ENCODE data around the gene KLHL24. TPM values are rescaled to one million over a fixed set of nuclear protein-coding genes. Genes with fewer than 3 reads are reported as not detected.

KLHL24 gene
- total RNA-seq, 4 donors from 2014 or later, result 46.5 to 102 (median 58.8) TPM

- 89% methylated on average over 7 of the region's 7 CpGs for WGBS
- Histone ChIP-seq H3K9me3 (no peaks in the 10 kb centered on the region), H3K4me3 (no peak overlapping the region), H3K36me3 (peaks cover 65% of the 10 kb centered on the region), H3K4me1 (no peaks in the 10 kb centered on the region), H3K27me3 (no peaks in the 10 kb centered on the region), H3K27ac (no peak overlapping the region)
- no peak for DNase-seq (ENCODE audit: low spot score in 2 of 2)
- TF ChIP-seq EP300 (IDR thresholded peaks at IDR 0.05) (no peak), POLR2A (IDR thresholded peaks at IDR 0.05) (no peak), POLR2AphosphoS5 (IDR thresholded peaks at IDR 0.05) (no peak), CTCF (IDR thresholded peaks at IDR 0.05) (no peak)
These were observed 98.1 kb downstream of the KLHL24 start for GRCh38 chr3:183733553-183733952.

Other genes starting within 250 kb of the KLHL24 start
- 1 to 10 TPM in 1 of 4 donors, under 1 TPM in 3; 0.36 to 2.2 (median 0.64) TPM for gene MCF2L2, start 207.0 kb upstream of the KLHL24 start, total RNA-seq
- 1 to 10 TPM in 1 of 4 donors, under 1 TPM in 3; 0.10 to 1.4 (median 0.39) TPM for gene KLHL6, start 79.9 kb upstream of the KLHL24 start, total RNA-seq
- gene YEATS2, start 62.2 kb downstream of the KLHL24 start, total RNA-seq, result 10 to 100 TPM; 12.8 to 35.8 (median 19.7) TPM
- gene MAP6D1, start 190.0 kb downstream of the KLHL24 start, total RNA-seq, result 1 to 10 TPM; 4.7 to 7.9 (median 5.7) TPM
- 10 to 100 TPM; 26.5 to 41.3 (median 32.9) TPM for gene PARL, start 249.3 kb downstream of the KLHL24 start, total RNA-seq